CD4-positive, alpha-beta T cell treated with Interleukin-15 for 4 hours (primary cell): ENCODE measurements around the gene PPP2R2B.

Experiments
- DNase-seq: peaks from one replicate; pipeline ENCODE4 v3.0.0-alpha.2; 2020; ENCODE audit warnings: low spot score

Gene PPP2R2B

GRCh38 chr5:146699664-146700418, 178.7 kb downstream of the PPP2R2B start:
- no peak for DNase-seq

GRCh38 chr5:146699138-146699537, 179.4 kb downstream of the PPP2R2B start:
- no peak for DNase-seq

GRCh38 chr5:146698651-146699050, 179.9 kb downstream of the PPP2R2B start:
- no peak for DNase-seq

GRCh38 chr5:146697211-146697610, 181.3 kb downstream of the PPP2R2B start:
- no peak for DNase-seq

- DNase-seq = no peak
Observed at GRCh38 chr5:146695646-146696045, 182.9 kb downstream of the PPP2R2B start.

GRCh38 chr5:146690880-146691355, 187.6 kb downstream of the PPP2R2B start:
- DNase-seq = no peak

GRCh38 chr5:146687630-146688029, 190.9 kb downstream of the PPP2R2B start:
- no peak for DNase-seq

GRCh38 chr5:146683861-146684260, 194.7 kb downstream of the PPP2R2B start:
- no peak for DNase-seq

- no peak for DNase-seq
Observed at GRCh38 chr5:146682899-146683532, 195.5 kb downstream of the PPP2R2B start.

GRCh38 chr5:146681585-146682105, 196.9 kb downstream of the PPP2R2B start:
- no peak for DNase-seq

GRCh38 chr5:146680846-146681584, 197.5 kb downstream of the PPP2R2B start:
- no peak for DNase-seq

GRCh38 chr5:146675636-146676035, 202.9 kb downstream of the PPP2R2B start:
- DNase-seq = no peak

GRCh38 chr5:146672866-146673265, 205.7 kb downstream of the PPP2R2B start:
- DNase-seq = no peak

- DNase-seq = no peak
Observed at GRCh38 chr5:146671561-146672295, 206.8 kb downstream of the PPP2R2B start.

- no peak for DNase-seq
Observed at GRCh38 chr5:146669656-146670055, 208.9 kb downstream of the PPP2R2B start.

- no peak for DNase-seq
Observed at GRCh38 chr5:146667633-146668272, 210.8 kb downstream of the PPP2R2B start.

GRCh38 chr5:146662229-146662628, 216.3 kb downstream of the PPP2R2B start:
- DNase-seq = peak; percentile 58

- DNase-seq = no peak
Observed at GRCh38 chr5:146660376-146660960, 218.1 kb downstream of the PPP2R2B start.

- no peak for DNase-seq
Observed at GRCh38 chr5:146659961-146660360, 218.6 kb downstream of the PPP2R2B start.

GRCh38 chr5:146656703-146657102, 221.9 kb downstream of the PPP2R2B start:
- no peak for DNase-seq

GRCh38 chr5:146653560-146653959, 225.0 kb downstream of the PPP2R2B start:
- no peak for DNase-seq
